Esophagus squamous epithelium (tissue), 5 donors: ENCODE data around the gene GOLGA8T. TPM values are rescaled to one million over a fixed set of nuclear protein-coding genes. Genes with fewer than 3 reads are reported as not detected.
A peak's percentile ranks its signal among the peaks of the same experiment; 100 is the strongest.
"Not testable (repeated sequence)": the region's sequence is repeated elsewhere in the genome, so short reads cannot be mapped to it uniquely, and the experiment has no call there.

ENCODE experiments used
- DNase-seq: peaks from one replicate; lab custom pipeline; 2025; lab: John Stamatoyannopoulos, UW
- H3K27ac ChIP-seq, 4 donors: fragments of 200-600 bp; sonication (generic); one replicate each; pipeline ENCODE4 v1.5.1; 2016 to 2019; ENCODE audit warnings: mild to moderate bottlenecking in 1 of 4
- H3K27me3 ChIP-seq, 4 donors: fragments of 200-600 bp; sonication (generic); 1 replicate in 3 of 4; 2 replicates in 1 of 4; pipeline versions ENCODE4 v1.5.1 to v1.6.0; 2017 to 2021; ENCODE audit warnings: antibody characterized with exemption in 1 of 4
- H3K36me3 ChIP-seq, 3 donors: fragments of 200-600 bp; sonication (generic); one replicate each; pipeline ENCODE4 v1.5.1; 2016 to 2019
- H3K4me1 ChIP-seq, 3 donors: fragments of 200-600 bp; sonication (generic); one replicate each; pipeline ENCODE4 v1.5.1; 2017 to 2019
- H3K4me3 ChIP-seq, 4 donors: fragments of 200-600 bp; sonication (generic); 1 replicate in 3 of 4; 2 replicates in 1 of 4; pipeline ENCODE4 v1.5.1; 2016 to 2019; ENCODE audit warnings: mild to moderate bottlenecking in 2 of 4, moderate library complexity in 1 of 4
- H3K9me3 ChIP-seq, 3 donors: fragments of 200-600 bp; sonication (generic); one replicate each; pipeline ENCODE4 v1.5.1; 2016 to 2019
- WGBS, 2 donors: methylation state at CpG; one replicate each; pipeline ENCODE4 v1.1.5; 2018; 5-methylcytosine and 5-hydroxymethylcytosine counted together
- intact Hi-C: fragments of 100-400 bp; cut with DNase I; formaldehyde crosslinking; loops from one replicate; pipeline ENCODE4 v1.15.0; 2022
- total RNA-seq, 4 donors: library from RNA; depleted of rRNA; stranded (reverse); fragments of >200 nt; gene quantifications; one replicate each; pipeline ENCODE4 v1.1.0, GENCODE V29; 2016
- donor health status: DM: yes; HTN: yes; CAD: no.

The GOLGA8T gene, protein sequence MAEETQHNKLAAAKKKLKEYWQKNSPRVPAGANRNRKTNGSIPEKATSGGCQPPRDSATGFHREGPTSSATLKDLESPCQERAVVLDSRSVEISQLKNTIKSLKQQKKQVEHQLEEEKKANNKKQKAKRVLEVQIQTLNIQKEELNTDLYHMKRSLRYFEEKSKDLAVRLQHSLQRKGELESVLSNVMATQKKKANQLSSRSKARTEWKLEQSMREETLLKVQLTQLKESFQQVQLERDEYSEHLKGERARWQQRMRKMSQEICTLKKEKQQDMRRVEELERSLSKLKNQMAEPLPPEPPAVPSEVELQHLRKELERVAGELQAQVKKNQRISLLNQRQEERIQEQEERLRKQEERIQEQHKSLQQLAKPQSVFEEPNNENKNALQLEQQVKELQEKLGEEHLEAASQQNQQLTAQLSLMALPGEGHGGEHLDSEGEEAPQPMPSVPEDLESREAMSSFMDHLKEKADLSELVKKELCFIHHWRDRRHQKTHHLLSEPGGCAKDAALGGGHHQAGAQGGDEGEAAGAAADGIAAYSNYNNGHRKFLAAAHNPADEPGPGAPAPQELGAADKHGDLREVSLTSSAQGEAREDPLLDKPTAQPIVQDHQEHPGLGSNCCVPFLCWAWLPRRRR
- total RNA-seq: not detected

DNA sequence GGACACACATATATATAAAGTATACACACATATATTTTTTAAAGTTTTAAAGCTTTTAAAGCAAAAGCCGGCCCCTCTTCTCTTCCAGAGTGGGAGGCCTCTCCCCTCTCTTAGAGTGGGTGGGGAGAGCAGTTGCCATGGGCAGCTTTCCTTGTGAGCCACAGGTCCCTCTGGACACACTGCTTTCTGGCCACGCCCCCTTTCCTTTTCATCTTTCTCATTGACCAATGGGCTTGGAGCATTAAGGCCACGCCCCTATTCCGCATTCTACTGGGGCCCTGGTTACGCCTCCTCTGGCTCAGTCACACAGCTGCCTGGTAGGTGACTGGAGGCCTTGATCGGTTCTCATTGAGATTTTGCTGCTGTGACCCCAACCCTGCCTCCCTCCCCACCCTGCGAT is at the start of gene GOLGA8T:
TSS of gene GOLGA8T (plus strand) at position 301 of the 400 bp plus-strand sequence. CDS start at position 399, 98 bp downstream.
- H3K9me3 ChIP-seq, intact Hi-C loops, H3K4me3 ChIP-seq, DNase-seq, H3K27ac ChIP-seq, H3K4me1 ChIP-seq, H3K36me3 ChIP-seq, H3K27me3 ChIP-seq: not testable (repeated sequence)
- WGBS, 2 donors: no CpG with 5 or more reads among the region's 7 CpGs

DNA sequence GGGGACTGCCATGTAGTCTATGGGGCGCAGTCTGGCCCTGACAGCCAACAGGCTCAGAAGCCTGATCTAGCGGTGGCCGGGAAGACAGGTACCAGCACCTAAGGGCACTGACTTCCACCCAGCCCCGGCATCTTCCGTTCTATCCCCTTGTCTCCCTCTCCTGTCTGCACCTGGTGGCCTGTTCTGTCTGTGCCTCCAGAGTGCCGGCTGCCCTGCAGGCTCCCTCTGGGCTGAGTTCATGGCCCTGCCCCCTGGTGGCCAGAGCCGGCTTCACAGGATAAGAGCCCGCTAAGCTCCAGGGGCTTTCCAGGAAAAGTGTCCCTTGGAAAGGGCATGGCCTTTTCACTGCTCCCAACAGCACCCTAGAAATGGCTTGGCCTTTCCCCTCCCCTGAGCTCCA is 37.0 kb upstream of the GOLGA8T start:
- H3K36me3 ChIP-seq, DNase-seq, H3K27me3 ChIP-seq, intact Hi-C loops, H3K4me3 ChIP-seq, H3K4me1 ChIP-seq, H3K27ac ChIP-seq, H3K9me3 ChIP-seq: not testable (repeated sequence)
- WGBS, 2 donors: no CpG with 5 or more reads among the region's 8 CpGs

DNA sequence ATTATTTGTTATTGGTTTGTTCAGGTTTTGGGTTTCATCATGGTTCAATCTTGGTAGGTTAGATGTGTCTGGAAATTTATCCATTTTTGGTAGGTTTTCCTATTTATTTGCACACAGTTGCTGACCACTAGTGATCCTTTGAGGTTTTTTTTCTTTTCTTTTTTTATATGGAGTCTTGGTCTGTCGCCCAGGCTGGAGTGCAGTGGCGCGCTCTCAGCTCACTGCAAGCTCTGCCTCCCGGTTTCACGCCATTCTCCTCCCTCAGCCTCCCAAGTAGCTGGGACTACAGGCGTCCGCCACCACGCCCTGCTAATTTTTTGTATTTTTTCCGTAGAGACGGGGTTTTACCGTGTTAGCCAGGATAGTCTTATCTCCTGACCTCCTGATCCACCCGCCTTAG is 32.0 kb upstream of the GOLGA8T start:
- H3K4me3 ChIP-seq, H3K9me3 ChIP-seq, DNase-seq, H3K4me1 ChIP-seq, intact Hi-C loops, H3K36me3 ChIP-seq, H3K27me3 ChIP-seq, H3K27ac ChIP-seq: not testable (repeated sequence)
- no CpG with 5 or more reads among the region's 12 CpGs for WGBS, 2 donors

DNA sequence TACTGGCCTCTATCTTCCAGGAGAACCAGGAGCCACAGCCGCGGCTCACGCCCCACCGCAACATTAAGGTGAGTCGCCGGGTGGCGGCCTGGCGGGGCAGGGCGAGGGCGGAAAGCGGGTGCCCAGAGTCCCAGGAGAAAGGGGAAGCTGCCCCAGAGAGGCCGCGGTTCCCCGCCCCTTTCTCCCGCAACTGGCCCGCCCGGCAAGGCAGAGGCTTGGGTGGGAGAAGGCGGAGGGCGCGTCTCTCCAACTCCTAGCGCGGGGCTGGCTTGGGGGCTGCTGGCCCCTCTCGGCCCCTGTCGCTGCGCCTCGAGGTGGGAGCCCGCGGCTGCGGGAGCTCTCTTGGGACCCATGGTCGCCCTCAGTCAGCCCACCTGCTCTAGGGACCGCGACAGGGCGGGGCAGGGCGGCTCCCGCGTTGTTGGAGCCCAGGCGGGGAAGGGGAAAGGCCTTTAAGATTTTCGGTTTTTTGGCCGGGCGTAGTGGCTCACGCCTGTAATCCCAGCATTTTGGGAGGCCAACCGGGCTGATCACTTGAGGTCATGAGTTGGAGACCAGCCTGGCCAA is 30.8 kb upstream of the GOLGA8T start:
- H3K4me3 ChIP-seq: peak overlapping the region in 1 of 4 donors; percentile 28
- H3K36me3 ChIP-seq, H3K4me1 ChIP-seq, H3K27me3 ChIP-seq, DNase-seq, H3K9me3 ChIP-seq, intact Hi-C loops, H3K27ac ChIP-seq: not testable (repeated sequence)
- no CpG with 5 or more reads among the region's 42 CpGs for WGBS, 2 donors

DNA sequence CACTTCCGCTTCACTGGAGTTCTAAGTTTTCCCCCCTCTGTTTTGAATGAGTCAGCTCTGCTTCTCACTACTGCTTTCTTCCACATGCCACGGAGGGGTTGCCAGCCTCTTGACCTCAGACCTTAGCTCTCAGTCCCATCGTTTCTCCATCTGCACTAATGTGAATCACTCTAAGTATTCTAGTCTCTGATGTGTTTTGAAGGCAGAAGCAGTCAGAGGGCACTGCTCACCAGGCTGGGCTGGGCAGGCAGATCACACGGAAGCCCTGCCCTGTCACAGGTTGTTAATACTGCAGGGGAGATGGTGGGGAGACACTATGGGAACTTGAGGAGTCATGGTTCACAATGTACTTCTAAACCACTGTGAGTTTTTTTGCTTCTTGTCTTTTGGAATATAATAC is 24.3 kb upstream of the GOLGA8T start:
- WGBS, 2 donors: no CpG with 5 or more reads among the region's 4 CpGs

DNA sequence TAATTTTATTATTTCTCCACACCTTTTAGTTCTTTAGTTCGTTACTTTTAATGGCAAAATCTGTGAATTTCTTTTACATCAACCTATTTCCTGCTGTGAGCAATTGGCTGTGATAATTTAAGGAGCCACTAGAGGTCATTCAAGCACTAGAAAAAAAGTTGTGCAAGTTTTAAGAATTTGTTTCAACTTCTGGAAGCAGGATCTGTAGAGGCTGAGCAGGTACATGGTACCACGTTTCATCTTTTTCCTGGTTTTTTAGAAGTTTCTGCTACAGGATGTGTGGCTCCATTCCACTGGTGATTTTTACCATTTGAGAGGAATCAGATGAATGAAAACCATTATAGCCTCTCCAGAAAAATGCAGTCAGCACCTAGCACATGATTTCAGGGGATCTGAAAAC is 4.8 kb upstream of the GOLGA8T start:
- H3K9me3 ChIP-seq, H3K4me3 ChIP-seq, intact Hi-C loops, H3K27me3 ChIP-seq, DNase-seq, H3K36me3 ChIP-seq, H3K4me1 ChIP-seq, H3K27ac ChIP-seq: not testable (repeated sequence)
- WGBS, 2 donors: no CpG with 5 or more reads among the region's 2 CpGs

More for the DNA sequence above, 24.3 kb upstream of the GOLGA8T start:
- H3K27me3 ChIP-seq, H3K9me3 ChIP-seq, H3K4me1 ChIP-seq, DNase-seq, H3K27ac ChIP-seq, H3K36me3 ChIP-seq, H3K4me3 ChIP-seq, intact Hi-C loops: not testable (repeated sequence)

DNA sequence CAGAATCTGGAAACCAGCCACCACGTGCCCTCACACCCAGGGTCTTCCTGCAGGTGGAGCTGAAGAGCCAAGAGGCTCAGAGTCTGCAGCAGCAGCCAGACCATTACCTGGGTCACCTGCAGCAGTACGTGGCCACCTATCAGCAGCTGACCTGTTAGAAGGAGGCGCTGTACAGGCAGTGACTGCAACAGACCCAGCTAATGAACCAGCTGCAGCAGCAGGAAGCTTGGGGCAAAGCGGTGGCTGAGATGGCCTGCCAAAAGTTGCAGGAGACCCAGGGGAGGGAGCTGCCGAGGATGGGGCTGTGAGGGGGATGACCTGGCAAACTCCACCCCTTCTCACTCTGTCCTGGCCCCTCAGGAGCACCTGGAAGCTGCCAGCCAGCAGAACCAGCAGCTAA is 8.4 kb downstream of the GOLGA8T start:
- DNase-seq, H3K27me3 ChIP-seq, H3K4me1 ChIP-seq, intact Hi-C loops, H3K4me3 ChIP-seq, H3K9me3 ChIP-seq, H3K36me3 ChIP-seq, H3K27ac ChIP-seq: not testable (repeated sequence)
- no CpG with 5 or more reads among the region's 5 CpGs for WGBS, 2 donors

DNA sequence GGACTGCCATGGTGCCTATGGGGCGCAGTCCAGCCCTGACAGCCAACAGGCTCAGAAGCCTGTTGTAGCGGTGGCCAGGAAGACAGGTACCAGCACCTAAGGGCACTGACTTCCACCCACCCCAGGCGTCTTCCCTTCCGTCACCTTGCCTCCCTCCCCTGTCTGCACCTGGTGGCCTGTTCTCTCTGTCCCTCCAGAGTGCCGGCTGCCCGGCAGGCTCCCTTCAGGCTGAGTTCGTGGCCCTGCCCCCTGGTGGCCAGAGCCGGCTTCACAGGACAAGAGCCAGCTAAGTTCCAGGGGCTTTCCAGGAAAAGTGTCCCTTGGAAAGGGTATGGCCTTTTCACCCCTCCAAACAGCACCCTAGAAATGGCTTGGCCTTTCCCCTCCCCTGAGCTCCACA is 15.0 kb downstream of the GOLGA8T start:
- H3K4me3 ChIP-seq, H3K9me3 ChIP-seq, intact Hi-C loops, H3K27ac ChIP-seq, H3K27me3 ChIP-seq, DNase-seq, H3K4me1 ChIP-seq, H3K36me3 ChIP-seq: not testable (repeated sequence)
- WGBS, 2 donors: no CpG with 5 or more reads among the region's 8 CpGs

DNA sequence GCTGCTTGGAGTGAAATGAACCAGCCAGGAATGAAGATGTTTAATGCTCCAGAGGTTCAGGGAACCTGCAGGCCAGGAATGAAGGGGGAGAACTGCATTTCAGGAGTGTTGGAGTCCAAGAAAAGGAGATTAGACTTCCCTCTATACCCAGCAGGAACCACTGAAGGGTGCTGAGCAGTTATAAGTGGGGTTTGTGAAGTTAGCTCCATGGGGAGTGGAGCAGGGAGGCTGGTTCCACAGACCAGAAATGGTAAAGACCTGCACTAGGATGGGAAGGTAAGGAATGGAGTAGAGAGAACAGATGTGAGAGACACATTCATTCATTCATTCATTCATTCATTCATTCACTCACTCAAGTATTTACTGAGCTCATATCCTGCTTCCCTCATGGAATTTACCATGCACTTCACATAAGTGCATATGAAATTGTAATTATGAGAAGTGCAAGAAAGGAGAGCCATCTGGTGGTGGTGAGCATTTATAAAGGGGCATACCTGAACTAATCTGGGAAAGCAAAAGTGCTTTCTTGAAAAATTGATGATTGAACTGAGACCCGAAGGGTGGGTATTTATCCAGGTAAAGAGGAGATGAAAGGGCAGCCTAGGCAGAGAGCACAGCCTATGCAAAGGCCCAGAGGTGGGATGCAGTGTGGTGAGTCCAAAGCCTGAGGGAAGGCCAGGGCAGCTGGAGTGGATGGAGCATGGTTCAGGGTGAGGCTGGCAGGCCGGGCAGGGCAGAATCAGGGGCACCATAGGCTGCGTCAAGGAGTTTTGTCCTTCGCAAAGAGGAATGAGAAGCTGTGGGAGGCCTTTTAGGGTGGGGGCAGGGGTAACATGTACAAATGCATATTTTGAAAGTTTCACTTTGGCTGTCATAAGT is 27.9 kb downstream of the GOLGA8T start:
- DNase-seq, H3K4me3 ChIP-seq, H3K9me3 ChIP-seq, H3K4me1 ChIP-seq, H3K27me3 ChIP-seq, H3K27ac ChIP-seq, H3K36me3 ChIP-seq, intact Hi-C loops: not testable (repeated sequence)
- WGBS, 2 donors: 52 to 65% methylated on average over 4 of the region's 4 CpGs

DNA sequence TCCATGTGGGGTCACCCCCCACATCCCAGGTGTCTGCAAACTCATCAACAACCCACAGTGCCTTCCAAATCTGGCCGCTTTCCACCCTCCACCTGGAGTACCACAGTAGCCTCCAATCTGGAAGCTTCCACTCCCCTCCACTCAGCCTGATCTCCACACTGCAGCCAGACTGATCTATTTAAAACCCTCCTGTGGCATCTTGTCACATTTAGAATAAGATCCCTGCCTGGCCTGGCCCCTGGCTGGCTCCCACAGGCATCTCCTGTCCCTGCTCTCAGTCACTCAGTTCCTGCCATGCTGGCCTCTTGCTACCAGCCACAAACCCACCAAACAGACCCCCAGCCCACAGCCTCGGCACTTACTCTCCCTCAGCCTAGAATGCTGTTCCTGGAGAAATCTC is 28.9 kb downstream of the GOLGA8T start:
- intact Hi-C loops, H3K9me3 ChIP-seq, H3K4me3 ChIP-seq, H3K27me3 ChIP-seq, H3K36me3 ChIP-seq, H3K4me1 ChIP-seq, DNase-seq, H3K27ac ChIP-seq: not testable (repeated sequence)
- WGBS, 2 donors: 78% methylated on average over 1 of the region's 2 CpGs; no CpG with 5 or more reads in 1 of the 2 donors

DNA sequence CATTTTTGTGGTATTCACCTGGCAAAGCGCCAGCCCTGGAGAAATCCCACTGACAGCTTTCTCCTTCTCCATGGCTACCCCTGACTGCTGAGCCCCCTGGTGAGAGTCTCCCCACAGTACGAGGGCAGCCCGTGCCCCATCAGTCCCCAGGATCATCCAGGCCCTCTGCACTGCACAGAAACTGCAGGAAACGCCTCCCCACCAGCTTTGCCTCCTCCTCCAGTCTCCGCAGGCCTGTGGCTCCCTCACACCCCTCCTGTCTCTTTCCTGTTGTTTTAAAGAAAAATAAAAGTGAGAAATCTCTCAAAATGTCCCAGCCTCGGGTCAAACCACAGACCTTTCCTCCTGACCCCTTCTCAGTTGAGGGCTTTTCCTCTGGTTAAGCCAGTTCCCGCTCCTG is 29.4 kb downstream of the GOLGA8T start:
- H3K27me3 ChIP-seq, H3K27ac ChIP-seq, H3K36me3 ChIP-seq, DNase-seq, intact Hi-C loops, H3K4me1 ChIP-seq, H3K4me3 ChIP-seq, H3K9me3 ChIP-seq: not testable (repeated sequence)
- WGBS, 2 donors: no CpG with 5 or more reads among the region's 7 CpGs

DNA sequence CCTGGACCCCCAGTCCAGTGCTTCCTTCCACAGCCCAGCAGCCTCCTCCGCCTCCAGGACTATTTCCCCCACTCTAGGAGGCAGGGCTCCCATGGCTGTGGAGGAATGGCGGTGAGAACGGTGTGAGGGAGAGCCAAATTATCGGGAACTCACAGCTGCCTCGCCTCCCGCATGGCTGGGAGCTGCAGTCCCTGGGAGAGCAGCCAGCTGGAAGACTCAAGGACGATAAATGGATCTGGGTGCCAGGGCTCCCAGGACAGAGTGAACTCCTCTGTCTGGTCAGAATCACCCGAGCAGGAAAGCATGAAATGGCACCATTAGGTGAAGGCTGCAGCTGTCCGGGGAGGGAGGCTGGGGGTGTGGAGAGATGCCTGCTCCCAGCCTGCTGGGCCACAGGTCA is 32.6 kb downstream of the GOLGA8T start:
- H3K27ac ChIP-seq, H3K4me3 ChIP-seq, H3K27me3 ChIP-seq, H3K9me3 ChIP-seq, H3K36me3 ChIP-seq, H3K4me1 ChIP-seq, intact Hi-C loops, DNase-seq: not testable (repeated sequence)
- no CpG with 5 or more reads among the region's 9 CpGs for WGBS, 2 donors
